Mucosa of descending colon (tissue), 3 donors: ENCODE results near the gene CORO1C. TPM values are rescaled to one million over a fixed set of nuclear protein-coding genes. Genes with fewer than 3 reads are reported as not detected.
A peak's percentile ranks its signal among the peaks of the same experiment; 100 is the strongest.

ENCODE experiments used
- ATAC-seq: fragments of 200-7000 bp; cut with Tn5 transposase; one replicate; pipeline ENCODE4 v1.9.1; 2020; ENCODE audit warnings: mild to moderate bottlenecking, moderate library complexity
- DNase-seq, 3 donors: peaks; one replicate each; pipeline ENCODE4 v3.0.0-alpha.2; 2020
- H3K36me3 ChIP-seq: fragments of 200-600 bp; one replicate; pipeline ENCODE4 v1.8.0; 2021; ENCODE audit warnings: low read depth, mild to moderate bottlenecking
- H3K4me1 ChIP-seq: fragments of 200-600 bp; one replicate; pipeline ENCODE4 v1.8.0; 2021; ENCODE audit warnings: low read depth, mild to moderate bottlenecking
- H3K4me3 ChIP-seq: fragments of 200-600 bp; one replicate; pipeline ENCODE4 v1.8.0; 2021; ENCODE audit warnings: mild to moderate bottlenecking
- H3K9me3 ChIP-seq: fragments of 200-600 bp; one replicate; pipeline ENCODE4 v1.8.0; 2021; ENCODE audit warnings: mild to moderate bottlenecking
- intact Hi-C, 2 donors: fragments of 100-400 bp; cut with DNase I in 1 of 2; cut with micrococcal nuclease in 1 of 2; formaldehyde crosslinking; loops; one replicate each; pipeline versions ENCODE4 v1.11.0 to v1.11.1; 2022; cut with DNase I, micrococcal nuclease
- total RNA-seq, 3 donors: library from RNA; stranded (reverse); fragmentation: NEBNext Ultra II Directional in 2 of 3; extraction: Animal tissue kit (Norgen Biotek cat#: 25700) in 2 of 3; gene quantifications; one replicate each; pipeline versions ENCODE4 v1.2.1 to v1.2.4, GENCODE V29; 2021 to 2023
- TF ChIP-seq, protein P1 (sequence below): fragments of 200-600 bp; IDR thresholded peaks from one replicate; pipeline ENCODE4 v1.8.0; 2022; ENCODE audit warnings: antibody characterized with exemption, mild to moderate bottlenecking
- donor health status: DM: no; HTN: no; CAD: no; lungs with moderate emphysema.
- donor health status: DM: no; HTN: no; CAD: no.
- donor health status: DM: no; HTN: yes; CAD: no.

The CORO1C gene
- total RNA-seq, 3 donors from 2014 or later = 80.5 to 328 (median 123) TPM

DNA sequence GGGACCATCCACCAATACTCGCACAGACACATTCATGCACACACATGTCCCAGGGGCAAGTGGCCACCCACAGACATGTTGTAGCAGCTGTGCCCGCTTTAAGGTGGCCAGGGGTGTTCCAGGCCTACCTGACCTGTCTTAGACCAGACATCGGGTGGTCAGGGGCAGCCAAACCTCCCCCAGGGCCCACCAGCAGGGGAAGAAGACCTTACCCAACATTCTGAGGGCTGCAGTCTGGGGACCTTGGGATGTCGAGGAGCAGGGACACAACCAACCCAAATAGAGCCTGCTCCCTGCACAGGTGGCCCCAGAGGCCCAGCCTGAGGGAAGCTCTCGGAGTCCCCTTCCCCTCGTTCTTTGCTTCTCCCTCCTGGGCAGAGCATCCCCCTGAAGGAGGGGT is 131.8 kb downstream of the CORO1C start:
- intact Hi-C loops = no loop called here
- no peaks in the 10 kb centered on the region for H3K9me3 ChIP-seq
- no peak for ATAC-seq

DNA sequence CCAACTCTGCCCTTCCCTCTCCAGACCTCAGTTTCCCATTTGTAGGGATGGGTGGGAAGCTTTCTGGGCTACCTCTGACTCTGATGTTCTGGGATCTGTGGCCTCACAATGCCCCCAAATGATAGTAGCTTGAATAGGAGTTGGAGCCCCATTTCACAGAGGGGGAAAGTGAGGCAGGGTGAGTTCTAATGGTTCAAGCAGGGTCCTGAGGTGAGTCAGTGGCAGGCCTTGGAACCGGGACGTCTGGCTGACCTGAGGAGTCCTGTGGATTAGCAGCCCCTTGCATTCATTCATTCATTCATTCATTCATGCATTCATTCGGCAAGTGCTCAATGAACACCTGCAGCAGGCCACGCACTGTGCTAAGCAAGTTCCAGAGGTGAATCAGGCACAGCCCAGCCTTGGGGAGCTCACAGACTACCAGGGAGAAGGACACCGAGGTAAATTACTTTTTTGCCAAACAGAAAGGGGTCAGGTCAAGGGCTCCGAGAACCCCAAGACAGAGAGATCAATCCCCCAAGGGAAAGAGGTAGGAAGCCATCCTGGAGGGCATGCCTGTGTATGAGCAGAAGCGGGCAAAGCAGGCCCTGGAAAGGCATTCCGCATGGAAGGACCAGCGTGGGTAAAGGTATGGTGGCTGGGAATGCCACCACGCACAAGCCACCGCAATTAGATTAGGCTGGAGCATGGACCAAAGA is 132.6 kb downstream of the CORO1C start:
- no peaks in the 10 kb centered on the region for H3K9me3 ChIP-seq
- ATAC-seq (no peak), DNase-seq (no peak)
- H3K4me1 ChIP-seq = no peaks in the 10 kb centered on the region
- TF ChIP-seq, protein P1, sequence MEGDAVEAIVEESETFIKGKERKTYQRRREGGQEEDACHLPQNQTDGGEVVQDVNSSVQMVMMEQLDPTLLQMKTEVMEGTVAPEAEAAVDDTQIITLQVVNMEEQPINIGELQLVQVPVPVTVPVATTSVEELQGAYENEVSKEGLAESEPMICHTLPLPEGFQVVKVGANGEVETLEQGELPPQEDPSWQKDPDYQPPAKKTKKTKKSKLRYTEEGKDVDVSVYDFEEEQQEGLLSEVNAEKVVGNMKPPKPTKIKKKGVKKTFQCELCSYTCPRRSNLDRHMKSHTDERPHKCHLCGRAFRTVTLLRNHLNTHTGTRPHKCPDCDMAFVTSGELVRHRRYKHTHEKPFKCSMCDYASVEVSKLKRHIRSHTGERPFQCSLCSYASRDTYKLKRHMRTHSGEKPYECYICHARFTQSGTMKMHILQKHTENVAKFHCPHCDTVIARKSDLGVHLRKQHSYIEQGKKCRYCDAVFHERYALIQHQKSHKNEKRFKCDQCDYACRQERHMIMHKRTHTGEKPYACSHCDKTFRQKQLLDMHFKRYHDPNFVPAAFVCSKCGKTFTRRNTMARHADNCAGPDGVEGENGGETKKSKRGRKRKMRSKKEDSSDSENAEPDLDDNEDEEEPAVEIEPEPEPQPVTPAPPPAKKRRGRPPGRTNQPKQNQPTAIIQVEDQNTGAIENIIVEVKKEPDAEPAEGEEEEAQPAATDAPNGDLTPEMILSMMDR = no peak
- no peaks in the 10 kb centered on the region for H3K36me3 ChIP-seq
- intact Hi-C loops = no loop called here
- H3K4me3 ChIP-seq = no peak overlapping the region

More for the DNA sequence above, 131.8 kb downstream of the CORO1C start:
- H3K36me3 ChIP-seq = no peaks in the 10 kb centered on the region
- TF ChIP-seq, protein P1 = no peak
- DNase-seq = no peak
- no peak overlapping the region for H3K4me3 ChIP-seq
- no peaks in the 10 kb centered on the region for H3K4me1 ChIP-seq

DNA sequence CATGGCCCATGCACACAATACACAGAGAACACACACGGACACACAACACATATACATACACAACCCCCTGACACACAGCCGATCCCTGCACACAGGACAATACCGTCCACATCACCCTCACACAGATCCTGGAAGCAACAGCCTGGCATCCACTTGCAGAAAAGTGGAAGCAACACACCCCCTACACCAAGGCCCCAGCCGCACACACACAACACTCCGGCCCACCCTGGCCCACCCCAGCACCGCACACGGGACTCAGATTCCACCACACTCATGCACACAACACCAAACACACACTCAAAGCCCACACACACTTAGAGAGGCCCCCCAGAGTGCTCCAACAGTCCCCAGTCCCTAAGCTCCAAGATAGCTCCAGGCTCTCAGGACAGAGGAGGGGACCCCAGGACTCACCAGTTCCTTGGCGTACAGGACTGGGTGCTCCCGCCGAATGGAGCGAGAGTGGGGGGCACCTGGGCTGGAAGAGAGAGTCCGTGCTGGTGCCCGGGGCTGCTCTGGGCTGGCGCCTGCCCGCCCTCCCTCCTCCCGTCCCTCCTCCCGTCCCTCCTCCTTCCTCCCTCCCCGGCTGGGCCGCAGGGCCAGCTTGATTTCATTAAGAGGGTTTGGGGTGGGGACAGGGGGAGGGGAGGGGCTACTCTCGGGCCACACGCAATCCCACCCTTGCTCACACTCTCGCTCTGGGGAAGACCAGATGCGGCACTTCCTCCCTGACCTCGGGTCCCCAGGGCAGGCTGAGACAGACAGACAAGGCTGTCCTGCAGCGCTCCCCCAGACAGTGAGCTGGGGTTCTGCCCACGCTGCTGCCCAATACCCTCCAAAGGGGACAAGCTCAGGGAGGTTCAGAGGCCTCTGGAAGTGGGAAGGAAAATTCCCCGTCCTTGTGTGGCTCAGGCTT is 133.5 kb downstream of the CORO1C start, which contains the start of gene TMEM119:
TSS of gene TMEM119 (minus strand) at position 526 of the 913 bp plus-strand sequence. CDS start 5,701 bp downstream, outside the sequence.
- DNase-seq = peak; percentile 23 to 63 (median 41)
- no peak within 1 kb of the TSS for H3K4me3 ChIP-seq

DNA sequence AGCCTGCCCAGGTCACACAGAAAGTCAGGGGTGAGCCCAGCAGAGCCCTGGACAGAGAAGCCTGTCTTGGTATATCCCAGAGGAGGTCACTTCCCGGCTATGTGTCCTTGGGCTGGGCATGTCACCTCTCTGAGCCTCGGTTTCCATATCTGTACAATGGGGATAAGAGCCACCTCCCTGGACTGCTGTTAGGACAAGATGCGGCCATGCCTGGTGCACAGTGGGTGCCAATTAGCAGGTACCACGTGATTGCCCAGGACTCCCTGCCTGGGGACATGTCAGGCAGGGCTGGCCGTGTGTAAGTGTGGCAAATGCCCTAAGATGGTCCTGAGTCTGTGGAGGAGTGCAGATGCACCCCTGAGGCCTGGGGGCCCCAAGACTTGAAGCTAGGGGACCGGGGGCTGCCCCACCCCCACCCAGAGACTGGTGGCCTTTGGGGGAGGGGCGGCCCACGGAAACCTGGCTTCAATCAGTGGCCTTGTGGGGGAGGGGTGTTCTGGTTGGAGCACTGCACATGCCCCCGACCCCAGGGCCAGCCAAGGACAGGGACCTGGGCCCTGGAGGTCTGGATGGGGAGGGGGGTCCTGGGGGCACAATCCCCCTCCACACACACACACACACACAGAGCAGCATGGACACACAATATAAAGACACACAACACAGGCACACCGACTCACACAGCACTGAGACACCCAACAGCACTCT is 134.3 kb downstream of the CORO1C start:
- TF ChIP-seq, protein P1 = no peak
- H3K9me3 ChIP-seq = no peaks in the 10 kb centered on the region
- no peaks in the 10 kb centered on the region for H3K36me3 ChIP-seq
- intact Hi-C loops = no loop called here
- no peak for ATAC-seq
- no peak overlapping the region for H3K4me3 ChIP-seq
- H3K4me1 ChIP-seq = no peaks in the 10 kb centered on the region
- DNase-seq = no peak

More for the DNA sequence above, 133.5 kb downstream of the CORO1C start, which contains the start of gene TMEM119:
- Histone ChIP-seq H3K9me3 (no peaks in the 10 kb centered on the region), H3K36me3 (no peaks in the 10 kb centered on the region), H3K4me1 (no peaks in the 10 kb centered on the region)
- TF ChIP-seq, protein P1 = no peak
- ATAC-seq = peak; percentile 44
- intact Hi-C loops = no loop called here
